Tibial artery (tissue), 4 donors: ENCODE results near the gene SAE1.

Experiments
- DNase-seq, 2 donors: peaks; one replicate each; pipeline ENCODE4 v3.0.0-alpha.2; 2019
- H3K27ac ChIP-seq, 2 donors: fragments of 200-600 bp; sonication (generic) in 1 of 2; 1 replicate in 1 of 2; 2 replicates in 1 of 2; pipeline ENCODE4 v1.5.1; 2018 to 2019; ENCODE audit warnings: mild to moderate bottlenecking in 1 of 2
- H3K27me3 ChIP-seq, 2 donors: fragments of 200-600 bp; sonication (generic) in 1 of 2; one replicate each; pipeline versions ENCODE4 v1.5.1 to v1.6.0; 2016 to 2019
- H3K36me3 ChIP-seq, 3 donors: fragments of 200-600 bp; sonication (generic) in 2 of 3; one replicate each; pipeline ENCODE4 v1.5.1; 2016 to 2019; ENCODE audit warnings: mild to moderate bottlenecking in 2 of 3
- H3K4me1 ChIP-seq, 4 donors: fragments of 200-600 bp; sonication (generic) in 2 of 4; 1 replicate in 3 of 4; 2 replicates in 1 of 4; pipeline ENCODE4 v1.5.1; 2016 to 2019
- H3K4me3 ChIP-seq, 2 donors: fragments of 200-600 bp; sonication (generic) in 1 of 2; 1 replicate in 1 of 2; 2 replicates in 1 of 2; pipeline ENCODE4 v1.5.1; 2018 to 2019; ENCODE audit warnings: mild to moderate bottlenecking in 2 of 2
- H3K9me3 ChIP-seq, 3 donors: fragments of 200-600 bp; sonication (generic) in 1 of 3; one replicate each; pipeline ENCODE4 v1.5.1; 2016 to 2019
- intact Hi-C: fragments of 100-400 bp; cut with DNase I; formaldehyde crosslinking; loops from one replicate; pipeline ENCODE4 v1.15.0; 2023; ENCODE audit warnings: low total_unique reads
- TF ChIP-seq, protein P1 (sequence below), 2 experiments: fragments of 200-600 bp in 1 of 2; fragments of 450-650 bp in 1 of 2; IDR thresholded peaks; one replicate each; pipeline ENCODE4 v1.5.1; 2017 to 2019; ENCODE audit warnings: antibody characterized with exemption in 2 of 2, mild to moderate bottlenecking in 1 of 2, moderate library complexity in 1 of 2

Gene SAE1

GRCh38 chr19:47124937-47125668, 5.5 kb upstream of the SAE1 start:
- H3K4me3 ChIP-seq, result no peak overlapping the region
- H3K9me3 ChIP-seq, result no peaks in the 10 kb centered on the region
- H3K27me3 ChIP-seq, result no peaks in the 10 kb centered on the region
- DNase-seq, result no peak
- TF ChIP-seq, protein P1, sequence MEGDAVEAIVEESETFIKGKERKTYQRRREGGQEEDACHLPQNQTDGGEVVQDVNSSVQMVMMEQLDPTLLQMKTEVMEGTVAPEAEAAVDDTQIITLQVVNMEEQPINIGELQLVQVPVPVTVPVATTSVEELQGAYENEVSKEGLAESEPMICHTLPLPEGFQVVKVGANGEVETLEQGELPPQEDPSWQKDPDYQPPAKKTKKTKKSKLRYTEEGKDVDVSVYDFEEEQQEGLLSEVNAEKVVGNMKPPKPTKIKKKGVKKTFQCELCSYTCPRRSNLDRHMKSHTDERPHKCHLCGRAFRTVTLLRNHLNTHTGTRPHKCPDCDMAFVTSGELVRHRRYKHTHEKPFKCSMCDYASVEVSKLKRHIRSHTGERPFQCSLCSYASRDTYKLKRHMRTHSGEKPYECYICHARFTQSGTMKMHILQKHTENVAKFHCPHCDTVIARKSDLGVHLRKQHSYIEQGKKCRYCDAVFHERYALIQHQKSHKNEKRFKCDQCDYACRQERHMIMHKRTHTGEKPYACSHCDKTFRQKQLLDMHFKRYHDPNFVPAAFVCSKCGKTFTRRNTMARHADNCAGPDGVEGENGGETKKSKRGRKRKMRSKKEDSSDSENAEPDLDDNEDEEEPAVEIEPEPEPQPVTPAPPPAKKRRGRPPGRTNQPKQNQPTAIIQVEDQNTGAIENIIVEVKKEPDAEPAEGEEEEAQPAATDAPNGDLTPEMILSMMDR (IDR thresholded peaks at IDR 0.05), result peak; percentile 69 to 90
- intact Hi-C loops, result loop anchor here (10.0 kb wide), 1 partner anchor 100 kb away; no protein-coding TSS in a partner anchor
- H3K27ac ChIP-seq, result no peak overlapping the region
- no peaks in the 10 kb centered on the region for H3K36me3 ChIP-seq
- peaks cover 0 to 21% (median 9%) of the 10 kb centered on the region in 4 donors for H3K4me1 ChIP-seq

DNA sequence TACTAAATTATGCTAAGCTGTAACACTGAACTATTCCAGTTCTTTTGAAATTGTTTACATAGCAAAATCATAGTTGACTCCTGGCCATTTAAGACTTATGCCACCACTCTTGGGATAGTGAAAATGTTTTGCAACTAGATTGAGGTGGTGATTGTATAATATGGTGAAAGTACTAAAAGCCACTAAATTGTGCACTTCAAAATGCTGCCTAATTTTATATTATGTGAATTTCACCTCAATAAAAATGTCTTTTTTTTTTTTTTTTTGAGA, 5.0 kb upstream of the SAE1 start:
- intact Hi-C loops, result loop anchor here (10.0 kb wide), 1 partner anchor 101 kb away; no protein-coding TSS in a partner anchor
- H3K36me3 ChIP-seq, result no peaks in the 10 kb centered on the region
- peaks cover 0 to 21% (median 9%) of the 10 kb centered on the region in 4 donors for H3K4me1 ChIP-seq
- no peak overlapping the region for H3K4me3 ChIP-seq
- H3K9me3 ChIP-seq, result no peaks in the 10 kb centered on the region
- DNase-seq, result no peak
- no peak overlapping the region for H3K27ac ChIP-seq
- TF ChIP-seq, protein P1 (IDR thresholded peaks at IDR 0.05), result no peak
- H3K27me3 ChIP-seq, result no peaks in the 10 kb centered on the region

GRCh38 chr19:47129579-47129978, 1.1 kb upstream of the SAE1 start:
- TF ChIP-seq, protein P1 (IDR thresholded peaks at IDR 0.05), result no peak
- Histone ChIP-seq H3K9me3 (no peaks in the 10 kb centered on the region), H3K36me3 (no peaks in the 10 kb centered on the region), H3K4me3 (no peak overlapping the region), H3K4me1 (peaks cover 0 to 28% (median 19%) of the 10 kb centered on the region in 4 donors), H3K27me3 (no peaks in the 10 kb centered on the region), H3K27ac (no peak overlapping the region)
- intact Hi-C loops, result loop anchor here (10.0 kb wide), 1 partner anchor 105 kb away; no protein-coding TSS in a partner anchor
- no peak for DNase-seq

DNA sequence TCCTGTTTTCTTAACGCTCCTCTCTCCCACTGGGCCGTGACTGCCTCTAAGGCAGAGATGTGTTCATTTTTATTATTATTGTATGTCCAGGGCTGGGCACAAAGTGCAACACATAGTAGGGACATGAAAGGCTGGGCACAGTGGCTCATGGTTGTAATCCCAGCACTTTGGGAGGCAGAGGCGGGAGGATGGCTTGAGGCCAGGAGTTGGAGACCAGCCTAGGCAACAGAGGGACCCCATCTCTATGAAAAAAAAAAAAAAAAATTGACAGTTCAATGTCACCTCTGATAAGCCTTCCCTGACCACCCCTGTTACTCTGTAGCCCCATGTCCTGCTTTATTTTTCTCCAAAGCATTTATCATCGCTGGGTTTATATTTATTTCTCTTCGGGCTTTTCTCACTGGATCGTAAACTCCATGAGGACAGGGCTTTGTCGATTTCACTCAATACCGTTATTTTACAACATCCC, 481 bp upstream of the SAE1 start:
- TF ChIP-seq, protein P1 (IDR thresholded peaks at IDR 0.05), result no peak
- Histone ChIP-seq H3K27ac (peak overlapping the region; percentile 94), H3K27me3 (no peaks in the 10 kb centered on the region), H3K36me3 (no peaks in the 10 kb centered on the region), H3K4me3 (peak overlapping the region in 1 of 2 donors; percentile 96), H3K4me1 (peaks cover 0 to 27% (median 18%) of the 10 kb centered on the region in 4 donors), H3K9me3 (no peaks in the 10 kb centered on the region)
- DNase-seq, result no peak
- intact Hi-C loops, result no loop called here

DNA sequence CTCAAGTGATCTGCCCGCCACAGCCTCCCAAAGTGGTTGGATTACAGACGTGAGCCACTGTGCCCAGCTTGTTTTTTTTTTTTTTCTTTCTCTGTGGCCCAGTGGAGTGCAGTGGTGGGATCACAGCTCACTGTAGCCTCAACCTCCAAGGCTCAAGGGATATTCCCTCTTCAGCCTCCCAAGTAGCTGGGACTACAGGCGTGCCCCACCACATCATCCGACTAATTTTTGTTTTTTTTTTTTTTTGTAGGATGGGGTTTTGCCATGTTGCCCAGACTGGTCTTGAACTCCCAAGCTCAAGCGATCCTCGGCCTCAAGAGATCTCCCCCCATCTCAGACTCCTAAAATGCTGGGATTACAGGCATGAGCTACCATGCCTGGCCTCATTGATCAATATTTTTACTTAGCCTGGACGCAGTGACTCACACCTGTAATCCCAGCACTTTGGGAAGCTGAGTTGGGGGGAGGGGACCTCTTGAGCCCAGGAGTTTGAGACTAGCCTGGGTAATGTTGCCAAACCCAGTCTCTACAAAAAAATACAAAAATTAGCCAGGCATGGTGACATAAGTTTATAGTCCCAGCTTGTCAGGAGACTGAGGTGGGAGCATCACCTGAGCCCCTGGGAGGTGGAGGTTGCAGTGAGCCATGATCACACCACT, 1.7 kb downstream of the SAE1 start:
- H3K36me3 ChIP-seq, result no peaks in the 10 kb centered on the region
- DNase-seq, result no peak
- TF ChIP-seq, protein P1 (IDR thresholded peaks at IDR 0.05), result no peak
- no peaks in the 10 kb centered on the region for H3K9me3 ChIP-seq
- H3K27me3 ChIP-seq, result no peaks in the 10 kb centered on the region
- peak overlapping the region; percentile 83 to 96 for H3K4me3 ChIP-seq
- H3K27ac ChIP-seq, result no peak overlapping the region
- H3K4me1 ChIP-seq, result peaks cover 0 to 30% (median 16%) of the 10 kb centered on the region in 4 donors
- intact Hi-C loops, result no loop called here
